ENCODE results near the gene FAN1.

DNA sequence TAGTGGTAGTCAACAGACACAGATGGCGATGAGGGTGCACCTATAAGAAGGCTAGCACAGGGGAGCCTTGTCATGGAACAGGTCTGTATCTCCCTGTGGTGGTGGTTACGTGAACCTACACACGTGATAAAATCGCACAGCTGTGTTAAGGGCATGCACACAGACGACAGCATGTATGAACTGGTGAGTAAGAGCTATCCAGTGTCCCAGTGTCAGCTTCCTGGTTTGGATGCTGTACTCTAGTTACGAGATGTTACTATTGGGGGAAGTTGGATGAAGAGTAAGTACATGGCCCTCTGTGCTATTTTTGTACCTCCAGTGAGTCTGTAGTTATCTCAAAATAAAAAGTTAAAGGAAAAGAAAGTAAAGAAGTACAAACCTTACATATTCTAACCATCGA lies 49.5 kb downstream of the FAN1 start:
- TF ChIP-seq CTCF (IDR thresholded peaks at IDR 0.05; ENCODE audit: extremely low read depth in 1 of 2, insufficient read depth in 1 of 2, low read depth in 1 of 2, low read length in 2 of 2) (no peak), POLR2AphosphoS5 (IDR thresholded peaks at IDR 0.05; ENCODE audit: insufficient read depth, low read depth, low read length) (no peak), JUN (IDR thresholded peaks at IDR 0.05; ENCODE audit: borderline replicate concordance, insufficient read depth, insufficient read length, low read depth) (no peak), MYC (IDR thresholded peaks at IDR 0.05; ENCODE audit: low read depth, low read length) (no peak), EZH2 (IDR thresholded peaks at IDR 0.05; ENCODE audit: borderline replicate concordance, low read depth, low read length, severe bottlenecking) (no peak), GATA2 (IDR thresholded peaks at IDR 0.05; ENCODE audit: insufficient read depth, insufficient read length, low read depth, low read length) (no peak)
